Limb (tissue), 2 donors: ENCODE measurements around the gene FAM240A.

Experiments used
- DNase-seq, 2 donors: peaks; one replicate each; pipeline ENCODE4 v3.0.0-alpha.2; 2016; ENCODE audit errors: extremely low spot score in 2 of 2

Gene FAM240A

DNA sequence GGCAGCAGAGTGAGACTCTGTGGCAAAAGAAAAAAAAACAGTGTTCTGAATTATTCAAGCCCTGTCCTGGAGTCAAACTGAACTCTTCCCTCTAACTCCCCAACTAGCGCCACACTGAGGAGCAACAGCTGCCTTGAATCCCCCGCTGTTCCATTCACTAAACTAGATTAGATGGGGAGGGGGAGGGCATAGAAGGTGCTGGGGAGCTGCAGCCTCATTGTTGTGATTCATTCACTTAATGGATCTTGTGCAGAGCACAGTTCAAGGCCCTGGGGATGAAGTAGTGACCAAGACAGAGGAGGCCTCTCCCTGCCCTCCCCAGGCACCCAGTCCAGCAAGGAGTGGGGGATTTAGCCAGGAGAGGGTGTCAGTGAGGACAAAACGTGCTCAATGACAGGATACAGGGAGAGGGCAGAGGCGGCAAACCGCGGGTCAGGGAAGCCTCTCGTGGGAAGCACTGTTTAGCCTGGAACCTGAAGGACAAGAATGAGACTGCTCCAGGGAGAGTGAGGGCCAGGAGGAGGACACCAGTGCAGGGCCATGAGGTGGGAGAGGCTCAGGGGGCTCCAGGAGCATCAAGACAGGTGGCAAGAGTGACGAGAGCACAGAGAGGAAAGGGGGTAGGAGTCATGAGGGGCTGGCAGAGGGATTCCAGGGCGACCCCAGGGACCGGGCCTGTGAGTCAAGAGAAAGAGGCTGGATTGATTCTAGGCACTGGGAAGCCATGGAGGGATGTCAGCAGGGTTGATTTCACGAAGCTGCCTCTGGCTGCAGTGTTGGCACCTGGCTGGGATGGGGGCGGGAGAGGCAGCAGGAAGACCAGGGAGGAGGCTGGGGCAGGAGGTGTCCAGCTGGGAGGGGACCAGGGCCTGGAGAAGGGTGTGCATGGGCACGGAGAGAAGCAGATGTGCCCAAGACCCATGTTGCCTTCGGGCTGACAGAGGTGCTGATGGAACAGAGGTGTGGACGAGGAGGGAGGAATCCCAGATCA is 49.7 kb downstream of the FAM240A start:
- peak in 1 of 2 donors; percentile 27 for DNase-seq

DNA sequence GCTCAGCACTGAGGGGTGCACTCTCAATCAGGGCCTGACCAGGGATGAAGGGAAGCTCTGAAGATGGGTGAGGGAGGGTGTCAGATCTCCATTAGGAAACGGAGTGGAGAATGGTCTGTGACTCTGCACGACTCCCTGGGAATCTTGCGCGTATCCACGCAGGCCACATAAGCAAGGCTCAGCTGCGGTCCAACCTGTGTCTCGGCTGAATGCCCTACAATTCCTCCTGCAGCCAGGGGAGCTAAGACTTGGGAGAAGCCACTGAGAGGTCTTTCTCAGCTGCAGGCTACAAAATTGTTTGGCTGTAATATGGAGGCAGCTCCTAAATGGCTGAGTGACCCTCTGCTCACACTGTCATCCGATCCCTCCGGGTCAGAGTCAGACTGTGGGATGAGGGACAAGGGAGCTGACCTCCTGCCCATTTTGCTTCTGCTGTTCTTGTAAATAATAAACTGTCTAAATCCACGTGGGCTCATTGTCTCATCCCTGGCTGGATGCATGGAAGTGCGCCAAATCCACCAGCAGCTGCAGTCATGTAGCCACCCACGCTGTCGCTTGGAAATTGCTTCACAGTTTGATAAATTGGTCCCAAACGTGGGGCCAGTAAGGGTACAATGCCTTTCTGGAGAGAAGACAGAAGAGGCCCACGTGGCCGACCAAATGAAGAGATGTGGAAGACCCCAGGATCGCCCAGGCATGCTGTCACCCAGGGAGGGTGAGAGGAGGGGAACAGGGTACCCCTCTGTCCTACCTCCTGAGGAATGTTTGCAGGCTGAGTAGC is 50.6 kb downstream of the FAM240A start:
- DNase-seq = peak; percentile 56 to 71

DNA sequence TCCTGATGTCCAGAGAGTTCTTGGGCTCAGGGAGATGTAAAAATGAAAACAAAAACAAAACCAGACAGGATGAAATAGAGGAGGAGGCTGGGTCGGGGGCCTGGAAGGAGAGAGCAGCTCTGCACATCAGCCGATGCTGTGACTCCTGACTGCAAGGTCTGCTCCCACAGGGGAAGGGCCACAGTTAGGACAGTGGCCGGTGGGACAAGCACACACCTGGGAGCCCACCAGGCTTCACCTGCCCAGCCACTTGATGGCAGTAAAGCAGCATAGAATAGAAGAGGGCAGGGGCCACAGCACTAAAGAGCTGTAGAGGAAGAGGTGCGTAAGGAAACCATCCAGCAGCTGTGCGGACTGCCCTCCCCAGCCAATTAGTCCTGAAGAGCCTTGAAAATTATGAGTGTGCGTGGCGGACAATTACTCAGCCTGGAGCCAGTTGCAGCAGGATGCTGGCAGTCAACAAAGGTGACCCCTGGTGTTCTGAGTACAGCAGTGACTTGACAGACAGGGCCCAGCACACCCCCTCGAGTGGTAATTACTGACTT is 51.3 kb downstream of the FAM240A start:
- DNase-seq = peak in 1 of 2 donors; percentile 32

DNA sequence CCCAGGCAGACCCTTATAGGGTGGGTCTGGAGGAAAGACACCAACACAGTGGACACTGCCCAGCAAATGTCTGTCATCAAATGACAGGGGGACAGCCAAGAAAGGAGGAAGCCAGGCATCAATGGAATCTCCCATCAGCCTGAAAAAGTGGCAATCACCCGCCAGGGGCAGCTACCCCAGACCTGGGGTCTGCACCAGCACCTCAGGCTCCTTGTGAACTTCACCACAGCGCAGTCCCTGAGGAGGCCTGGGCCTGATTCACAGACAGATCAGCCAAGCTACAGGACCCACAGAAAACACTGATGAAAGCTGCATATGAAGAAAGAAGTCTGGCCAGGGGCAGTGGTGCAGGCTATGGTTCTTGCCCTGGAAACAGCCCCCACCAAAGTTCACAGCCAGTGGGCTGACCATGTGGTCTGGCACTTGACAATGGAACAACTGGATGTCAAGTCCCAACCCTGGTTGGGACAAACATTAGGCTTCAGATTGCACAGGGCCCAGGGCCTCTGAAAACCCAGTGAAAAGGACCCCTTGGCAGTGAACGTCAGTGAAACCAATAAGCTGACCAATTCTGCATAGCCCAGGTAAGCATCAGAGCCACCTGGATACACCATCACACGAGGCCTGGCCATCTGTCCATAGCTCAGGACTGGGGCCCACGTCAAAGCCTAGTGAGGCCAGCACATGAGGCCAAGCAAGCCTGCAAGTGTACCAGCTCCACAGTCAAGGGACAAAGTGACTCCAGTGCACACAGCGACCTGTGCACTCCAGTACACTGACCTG is 52.1 kb downstream of the FAM240A start:
- DNase-seq = peak in 1 of 2 donors; percentile 25

DNA sequence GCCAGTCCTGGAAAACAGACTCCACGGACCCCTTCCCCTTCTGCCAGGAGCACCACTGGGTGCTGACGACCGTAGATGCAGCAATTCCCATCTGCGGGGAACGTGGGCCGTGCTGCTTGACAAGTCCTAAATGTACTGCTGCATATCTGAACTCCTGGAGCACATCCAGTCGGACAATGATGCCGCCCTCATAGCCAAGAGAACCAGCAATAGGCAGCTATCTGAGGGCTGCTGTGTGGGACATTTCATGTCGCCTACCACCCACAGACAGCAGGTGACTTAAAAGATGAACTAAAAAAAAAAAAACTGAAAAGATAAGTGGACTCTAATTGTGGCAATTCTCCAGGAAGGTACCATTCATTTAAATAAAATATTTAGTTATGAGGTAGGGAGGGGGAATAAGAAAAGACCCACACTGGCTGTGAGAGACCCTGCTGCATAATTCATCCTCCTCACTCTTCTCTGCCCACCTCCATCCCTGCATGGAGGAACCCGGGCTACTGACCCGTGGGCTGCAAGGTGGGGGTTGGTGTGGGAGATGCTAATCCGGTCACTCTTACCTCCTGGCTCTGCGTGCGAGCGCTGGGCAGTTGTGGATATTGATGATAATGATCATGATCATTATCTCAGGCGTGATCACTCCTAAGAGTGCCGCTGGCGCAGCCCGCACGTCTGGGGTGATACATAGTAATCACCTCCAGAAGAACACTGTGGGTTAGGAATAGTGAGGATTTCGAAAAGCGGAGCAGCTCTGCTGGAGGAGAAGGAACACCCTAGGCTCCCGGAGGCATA is 52.8 kb downstream of the FAM240A start:
- DNase-seq = peak in 1 of 2 donors; percentile 20

DNA sequence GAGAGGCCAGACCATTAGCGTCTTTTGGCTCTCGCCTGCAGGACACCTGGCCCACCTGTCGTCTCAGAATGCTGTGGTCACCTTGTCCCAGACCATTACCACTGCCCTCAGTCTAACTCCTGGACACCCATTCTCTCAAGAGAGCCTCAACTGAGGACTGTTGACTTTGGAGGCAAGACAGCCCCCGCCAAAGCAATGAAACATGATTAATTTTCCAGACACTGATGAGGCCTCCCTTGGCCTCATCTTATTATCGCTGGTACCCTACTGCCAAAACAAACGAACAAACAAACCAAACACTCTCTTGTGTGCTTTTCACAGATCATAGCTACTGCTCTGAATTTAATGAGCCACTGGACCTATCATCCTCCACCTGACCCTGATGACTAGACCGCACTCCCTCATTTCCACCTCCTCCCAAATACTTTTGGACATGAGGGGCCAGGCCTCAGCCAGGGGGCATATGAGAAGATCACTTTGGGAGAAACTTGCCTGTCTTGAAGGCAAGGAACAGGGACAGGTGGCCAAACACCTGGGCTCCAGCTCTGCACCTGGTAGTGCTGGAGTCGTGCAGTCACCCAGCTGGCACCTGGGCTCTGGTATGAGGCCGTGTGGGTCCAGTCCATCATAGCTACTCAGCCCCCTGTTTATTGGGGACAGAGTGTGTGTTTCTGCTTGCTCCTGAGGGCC is 53.6 kb downstream of the FAM240A start:
- peak in 1 of 2 donors; percentile 19 for DNase-seq

DNA sequence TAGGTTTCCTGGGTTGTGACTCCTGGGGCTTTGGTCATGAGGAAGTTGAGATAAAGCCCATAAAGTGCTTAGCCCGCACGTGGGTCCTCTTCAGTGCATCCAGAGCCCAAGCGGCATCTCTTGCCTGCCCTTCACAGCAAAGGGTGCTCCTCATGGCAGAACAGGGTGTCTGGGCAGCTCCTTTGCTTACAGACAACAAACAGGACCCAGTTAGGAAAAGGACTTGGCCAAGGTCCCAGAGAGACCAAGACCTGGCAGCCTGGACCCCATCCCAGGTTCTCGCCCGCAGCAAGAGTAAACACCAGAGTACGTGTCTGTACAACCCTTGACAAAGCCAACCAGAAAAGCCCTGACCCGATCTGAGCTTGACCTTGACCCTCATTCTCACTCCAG is 54.1 kb downstream of the FAM240A start:
- DNase-seq = peak in 1 of 2 donors; percentile 19

DNA sequence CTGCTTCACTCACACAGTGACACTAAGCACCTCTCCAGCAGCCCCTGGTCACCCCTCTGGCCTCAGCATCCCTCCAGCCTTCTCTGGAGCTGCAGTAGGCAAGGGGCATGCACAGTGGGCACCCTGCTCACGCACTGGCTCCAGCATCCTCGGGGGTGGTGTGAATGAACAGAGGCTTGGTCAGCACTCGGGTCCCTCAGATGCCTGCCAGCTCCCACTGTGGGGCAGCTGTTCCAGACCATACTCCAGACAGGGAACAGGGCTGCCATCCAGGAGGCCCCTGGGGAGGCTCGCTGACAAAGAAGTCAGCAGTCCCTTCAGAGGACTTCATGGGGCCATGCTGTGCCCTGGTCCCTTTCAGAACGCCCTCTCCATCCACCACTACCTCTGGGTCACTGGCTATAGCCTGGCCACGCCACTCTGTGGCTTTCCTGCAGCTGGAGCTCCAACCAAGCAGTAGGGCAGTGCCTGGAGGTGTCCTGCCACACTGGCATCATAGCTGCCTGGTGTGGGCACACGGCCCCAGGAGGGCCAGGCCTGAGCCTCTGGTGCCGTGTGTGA is 54.8 kb downstream of the FAM240A start:
- DNase-seq = peak in 1 of 2 donors; percentile 24

DNA sequence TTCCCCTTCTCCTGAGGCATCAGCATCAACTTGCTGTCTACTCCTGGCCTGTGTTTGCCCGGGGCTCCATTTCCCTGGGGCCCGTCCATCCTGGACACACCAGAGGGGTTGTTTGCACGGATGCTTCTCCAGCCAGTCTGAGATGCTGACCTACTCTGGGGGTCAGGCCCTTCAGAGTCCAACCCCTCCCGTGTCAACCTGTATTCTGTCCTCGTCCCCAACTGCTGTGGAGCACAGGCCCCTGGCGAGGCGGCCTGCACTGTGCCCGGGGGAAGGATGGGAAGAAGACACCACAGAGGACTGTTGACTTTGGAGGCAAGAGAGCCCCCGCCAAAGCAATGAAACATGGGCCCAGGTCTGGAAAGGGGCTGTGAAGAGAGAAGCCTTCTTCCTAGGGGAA is 55.3 kb downstream of the FAM240A start:
- peak in 1 of 2 donors; percentile 13 for DNase-seq

DNA sequence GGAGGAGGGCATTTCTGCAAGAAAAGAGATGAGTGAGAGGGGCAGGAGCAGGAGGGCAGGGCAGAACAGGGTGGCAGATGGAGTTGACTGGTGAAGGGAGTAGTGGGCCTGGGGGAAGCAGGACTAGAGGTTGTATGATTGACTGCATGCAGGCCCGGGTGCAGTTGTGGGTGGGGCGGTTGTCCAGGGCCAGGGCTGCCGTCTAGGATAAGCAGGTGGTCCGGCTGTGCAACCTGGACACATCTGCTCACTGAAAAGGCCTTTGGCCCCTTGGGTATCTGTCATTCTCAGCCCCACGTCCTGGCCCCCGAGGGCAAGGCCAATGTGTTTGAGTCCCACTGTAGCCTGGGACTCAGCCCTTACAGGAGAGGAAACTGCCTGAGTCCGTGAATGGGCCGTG is 55.8 kb downstream of the FAM240A start:
- peak in 1 of 2 donors; percentile 17 for DNase-seq

DNA sequence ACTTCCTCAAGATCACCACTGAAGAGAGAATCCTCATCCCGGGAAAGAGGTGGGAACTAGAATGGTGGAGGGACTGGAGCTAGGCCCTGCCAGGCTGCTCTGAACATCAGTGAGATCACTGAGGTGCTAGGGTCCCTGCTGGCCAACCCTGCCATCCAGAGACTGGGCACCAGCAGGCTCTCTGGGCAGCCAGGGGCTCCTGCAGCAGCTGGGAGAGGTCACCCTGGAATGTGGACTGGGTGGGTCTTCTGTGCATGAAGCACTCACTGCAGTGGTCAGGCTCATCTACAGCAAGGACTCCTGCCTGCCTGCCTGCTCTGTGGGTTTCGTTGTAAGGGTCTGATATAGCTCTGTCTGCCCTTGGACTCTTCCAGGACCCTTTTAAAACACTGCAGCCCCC is 56.3 kb downstream of the FAM240A start:
- DNase-seq = peak in 1 of 2 donors; percentile 14

DNA sequence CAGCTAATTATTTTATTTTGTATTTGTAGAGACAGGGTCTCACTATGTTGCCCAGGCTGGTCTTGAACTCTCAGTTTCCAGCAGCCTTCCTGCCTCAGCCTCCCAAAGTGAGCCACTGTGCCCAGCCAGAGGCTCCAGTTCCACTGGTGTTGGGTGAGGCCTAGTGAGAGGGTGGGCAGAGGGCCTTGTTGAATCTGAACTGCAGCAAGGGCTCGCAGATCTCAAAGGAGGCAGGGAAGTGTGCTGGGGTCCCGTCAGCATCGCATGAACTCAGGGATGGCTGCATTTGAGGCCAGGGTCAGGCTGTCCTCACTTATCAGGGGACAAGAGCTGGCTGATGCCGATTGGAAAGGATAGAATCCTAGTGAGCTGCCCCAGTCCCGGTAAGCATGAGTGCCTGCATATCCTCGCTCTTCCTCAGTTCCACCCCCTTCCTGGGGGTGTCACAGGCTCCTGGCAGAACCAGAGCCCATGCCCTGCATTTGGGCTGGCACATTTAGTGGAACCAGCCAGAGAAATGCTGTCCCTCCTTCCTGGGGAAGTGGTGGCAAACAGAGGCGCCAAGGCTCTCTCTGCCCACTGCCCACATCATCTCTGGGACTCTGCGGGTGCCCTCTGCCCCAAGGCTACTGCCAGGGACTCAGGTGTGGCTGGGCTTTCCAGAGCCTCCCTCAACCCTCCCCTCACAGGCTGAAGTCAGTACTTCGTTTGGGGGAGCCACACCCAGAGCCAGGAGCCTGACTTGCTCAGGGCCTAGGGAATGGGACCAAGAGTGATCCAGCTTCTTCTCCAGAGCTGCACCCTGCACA is 57.1 kb downstream of the FAM240A start:
- peak in 1 of 2 donors; percentile 12 for DNase-seq

DNA sequence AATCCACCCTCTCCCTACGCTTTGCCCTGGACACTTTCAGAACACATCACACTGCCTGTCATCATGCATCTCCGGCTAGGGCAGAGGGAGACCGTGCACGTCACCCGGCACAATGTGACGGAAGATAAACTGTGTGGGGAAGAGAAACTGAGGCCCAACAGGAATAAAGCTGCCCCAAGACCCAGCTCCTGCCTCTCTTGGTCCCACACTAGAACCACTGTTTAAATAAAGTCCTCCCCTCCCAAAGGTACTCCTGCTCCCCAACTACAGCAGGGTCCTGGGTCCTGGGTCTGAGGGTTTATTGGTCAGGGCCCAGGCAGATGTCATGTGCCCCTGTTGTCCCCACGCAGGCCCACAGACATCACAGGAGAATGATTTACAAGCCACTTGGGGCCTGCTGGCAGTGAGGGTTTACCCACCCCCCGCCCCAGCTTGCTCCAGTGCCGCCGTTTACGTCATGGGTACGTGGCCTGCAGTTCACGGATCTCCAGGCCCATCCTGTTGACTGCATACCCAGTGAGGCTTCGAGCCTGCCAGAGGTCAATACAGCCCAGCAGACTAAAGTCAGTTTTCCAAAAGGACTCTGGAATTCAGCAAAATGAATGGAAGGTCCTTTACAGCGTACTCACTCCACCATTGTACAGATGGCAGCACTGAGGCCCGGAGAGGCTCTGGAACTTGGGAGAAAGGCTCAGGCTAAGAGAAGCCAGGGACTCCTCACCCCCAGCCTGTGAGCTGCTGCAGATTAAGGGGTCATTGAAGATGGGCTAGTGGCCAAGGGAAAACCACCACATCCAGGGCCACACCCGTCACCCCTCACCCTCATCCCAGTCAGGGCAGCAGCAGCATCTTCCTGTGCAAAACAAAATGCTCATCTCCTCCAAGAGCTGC is 57.9 kb downstream of the FAM240A start:
- peak in 1 of 2 donors; percentile 14 for DNase-seq

DNA sequence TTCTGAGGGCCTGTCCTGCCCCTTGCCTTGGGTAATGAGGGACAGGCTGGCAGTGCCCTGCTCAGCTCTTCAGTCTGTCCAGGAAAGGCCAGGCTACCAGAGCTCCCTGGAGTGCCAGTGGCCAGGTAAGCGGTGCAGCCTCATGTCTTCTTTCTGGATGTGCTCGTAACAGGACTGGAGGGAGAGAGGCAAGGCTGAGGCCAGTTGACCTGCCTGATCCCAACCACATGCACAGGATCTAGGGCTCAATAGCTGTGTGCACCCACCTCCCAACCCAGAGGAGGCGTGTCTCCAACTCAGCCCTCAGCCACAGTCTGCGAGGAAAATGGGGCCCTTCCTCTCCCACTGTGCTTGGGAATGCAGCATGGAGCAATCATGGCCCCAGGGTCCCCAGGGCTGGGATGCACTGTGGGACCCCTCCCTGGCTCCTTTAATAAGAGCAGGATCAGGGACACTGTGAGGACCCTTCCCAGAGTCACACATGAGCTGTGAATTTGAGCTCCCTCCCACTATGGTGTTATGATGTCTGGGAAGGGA is 58.6 kb downstream of the FAM240A start:
- no peak for DNase-seq

DNA sequence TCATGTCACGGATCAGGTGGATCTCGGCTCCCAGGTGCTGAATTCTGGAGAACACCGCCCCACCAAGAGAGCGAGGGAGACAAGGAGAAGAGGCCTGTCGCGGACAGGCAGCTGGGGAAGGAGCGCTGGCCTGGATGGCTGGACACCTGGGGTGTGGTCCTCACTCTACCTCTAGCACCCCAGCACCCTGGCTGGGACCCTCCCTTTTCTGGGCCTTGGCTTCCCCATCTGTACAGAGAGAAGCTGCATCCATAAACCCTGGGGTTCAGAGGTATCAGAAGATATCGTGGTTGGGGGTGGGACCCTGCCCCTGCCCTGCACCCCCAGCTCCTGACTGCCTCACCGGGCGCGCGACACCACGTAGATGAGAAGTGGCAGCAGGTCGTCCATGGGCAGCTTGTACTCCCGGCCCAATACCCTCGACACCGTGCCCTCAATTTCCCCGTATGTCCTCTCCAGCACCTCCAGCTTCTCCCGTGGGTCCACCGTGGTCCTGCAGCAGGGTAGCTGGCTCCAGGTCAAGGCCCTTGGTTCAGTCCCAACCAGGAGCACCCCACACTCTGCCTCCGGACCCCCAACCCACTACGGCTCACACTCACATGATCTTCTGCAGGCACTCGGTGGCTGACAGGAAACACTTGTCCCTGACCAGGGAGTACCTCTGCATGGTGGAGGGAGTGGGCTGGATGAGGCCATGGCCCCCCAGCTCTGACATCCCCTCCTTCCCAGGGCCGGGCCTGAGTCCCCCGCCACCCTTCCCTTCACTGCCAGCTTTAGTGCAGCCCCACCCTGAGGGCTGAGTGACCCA is 59.4 kb downstream of the FAM240A start:
- peak in 1 of 2 donors; percentile 13 for DNase-seq

DNA sequence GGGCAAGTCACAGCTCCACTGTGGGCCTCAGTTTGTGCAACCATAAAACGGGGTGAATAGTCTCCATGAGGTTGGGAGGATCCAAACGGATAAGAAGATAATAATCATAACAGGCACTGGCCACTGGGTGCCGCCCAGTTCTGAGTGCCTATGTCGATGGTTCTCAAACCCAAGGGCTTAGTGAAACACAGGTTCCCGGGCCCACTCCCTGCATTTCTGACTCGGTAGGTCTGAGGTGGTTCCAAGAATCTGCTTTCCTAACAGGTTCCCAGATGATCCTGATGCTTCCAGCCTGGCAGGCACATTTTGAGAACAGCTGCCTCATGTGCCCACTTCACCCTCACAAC is 60.0 kb downstream of the FAM240A start:
- DNase-seq = no peak
